ENCODE results near the gene CHRFAM7A.
"Not testable (repeated sequence)": the region's sequence is repeated elsewhere in the genome, so short reads cannot be mapped to it uniquely, and the experiment has no call there.

- TF ChIP-seq EZH2 (IDR thresholded peaks at IDR 0.05; ENCODE audit: insufficient read depth, poor library complexity, severe bottlenecking); EZH2phosphoT487 (IDR thresholded peaks at IDR 0.05; ENCODE audit: insufficient read depth, low read depth): not testable (repeated sequence)
Measured at GRCh38 chr15:30360990-30361389, 32.4 kb downstream of the CHRFAM7A start.
